Astrocyte of the hippocampus (primary cell): ENCODE data around the gene TCP11.

Experiments used
- DNase-seq: peaks from one replicate; pipeline ENCODE4 v3.0.0; 2011; ENCODE audit warnings: low read depth, low spot score

The TCP11 gene

DNA sequence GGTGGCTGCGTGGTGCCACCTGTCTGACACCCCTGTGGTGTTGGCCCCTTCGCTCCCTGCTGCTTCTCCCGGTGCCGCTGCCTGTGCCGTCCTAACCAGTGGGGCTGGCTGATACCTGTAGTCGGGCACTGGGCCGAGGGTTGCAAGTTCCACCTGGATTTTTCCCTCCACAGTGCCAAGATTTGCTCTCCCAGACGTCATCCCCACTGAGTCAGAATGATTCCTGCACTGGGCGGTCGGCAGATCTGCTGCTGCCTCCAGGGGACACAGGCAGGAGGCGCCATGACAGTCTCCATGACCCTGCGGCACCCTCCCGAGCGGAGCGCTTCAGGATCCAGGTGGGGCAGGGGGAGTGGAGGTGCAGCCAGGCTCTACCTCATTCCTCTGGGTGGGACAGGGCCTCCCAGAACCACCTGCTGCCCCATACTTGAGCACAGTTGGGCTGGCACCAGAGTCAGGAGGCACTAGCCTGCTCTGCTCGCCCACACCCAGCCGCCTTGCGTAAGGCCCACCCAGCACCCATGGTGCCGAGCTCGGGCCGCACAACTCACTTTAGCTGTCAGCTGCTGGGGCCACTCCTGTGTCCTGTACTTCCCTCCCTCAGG is 60.2 kb downstream of the TCP11 start:
- no peak for DNase-seq

DNA sequence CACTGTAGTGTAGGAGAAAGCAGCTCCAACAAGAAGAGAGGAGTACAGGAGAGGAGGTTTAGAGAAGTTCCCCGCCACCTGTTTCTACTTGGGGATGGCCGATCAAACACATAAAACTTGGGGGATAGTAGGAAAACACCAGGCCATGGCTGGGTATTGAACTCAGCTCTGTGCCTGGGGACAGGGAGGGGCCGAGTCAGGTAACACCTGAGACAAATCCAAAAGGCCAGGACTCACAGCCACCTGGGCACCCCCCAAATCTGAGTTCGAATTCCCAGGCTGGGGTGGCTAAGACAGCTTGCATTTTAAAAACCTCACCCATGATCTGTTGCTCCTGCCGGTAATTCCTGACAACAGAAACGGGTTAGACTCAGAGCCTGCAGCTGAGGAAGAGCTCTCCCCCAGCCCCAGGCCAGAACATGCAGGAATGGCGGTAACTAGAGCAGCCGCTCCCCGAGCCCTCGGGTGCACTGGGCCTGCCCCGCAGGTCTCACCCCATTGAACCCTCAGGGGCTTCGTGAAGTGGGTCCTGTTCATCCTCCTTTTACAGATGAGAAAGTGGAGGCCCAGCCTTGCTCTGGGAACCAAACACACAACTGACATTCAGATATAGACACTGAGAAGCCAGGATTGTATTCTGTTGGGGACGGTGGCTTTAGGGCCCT is 61.0 kb downstream of the TCP11 start:
- no peak for DNase-seq

DNA sequence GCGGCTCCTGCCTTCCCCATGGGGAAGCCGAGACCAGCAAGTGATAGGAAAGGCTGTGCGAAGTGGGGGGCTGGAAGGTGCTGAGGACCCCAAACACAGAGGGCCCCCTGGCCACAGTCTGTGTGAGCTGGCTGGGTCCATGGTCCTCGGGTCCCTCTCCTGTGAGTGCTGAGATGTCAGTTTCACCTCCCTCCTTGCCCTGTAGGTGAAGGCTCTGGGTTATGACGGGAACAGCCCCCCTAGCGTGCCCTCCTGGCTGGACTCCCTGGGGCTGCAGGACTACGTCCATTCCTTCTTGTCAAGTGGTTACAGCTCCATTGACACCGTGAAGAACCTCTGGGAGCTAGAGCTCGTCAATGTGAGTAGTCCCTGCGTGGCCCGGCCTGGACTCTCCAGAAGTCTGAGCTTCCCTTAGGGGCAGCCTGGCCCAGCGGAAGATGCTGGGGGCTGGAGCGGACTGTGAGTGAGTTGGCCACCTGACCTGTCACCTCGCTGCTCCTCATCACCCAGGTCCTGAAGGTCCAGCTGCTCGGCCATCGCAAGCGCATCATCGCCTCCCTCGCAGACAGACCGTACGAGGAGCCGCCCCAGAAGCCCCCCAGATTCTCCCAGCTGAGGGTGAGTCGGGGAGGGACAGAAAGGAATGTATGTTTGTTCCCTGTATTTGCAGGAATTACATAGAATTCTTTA is 61.7 kb downstream of the TCP11 start:
- DNase-seq, result no peak

GRCh38 chr6:35078896-35079295 is 62.2 kb downstream of the TCP11 start:
- no peak for DNase-seq

GRCh38 chr6:35078226-35078850 is 62.8 kb downstream of the TCP11 start:
- DNase-seq, result no peak

- no peak for DNase-seq
Measured at GRCh38 chr6:35077713-35078105, 63.4 kb downstream of the TCP11 start.

DNA sequence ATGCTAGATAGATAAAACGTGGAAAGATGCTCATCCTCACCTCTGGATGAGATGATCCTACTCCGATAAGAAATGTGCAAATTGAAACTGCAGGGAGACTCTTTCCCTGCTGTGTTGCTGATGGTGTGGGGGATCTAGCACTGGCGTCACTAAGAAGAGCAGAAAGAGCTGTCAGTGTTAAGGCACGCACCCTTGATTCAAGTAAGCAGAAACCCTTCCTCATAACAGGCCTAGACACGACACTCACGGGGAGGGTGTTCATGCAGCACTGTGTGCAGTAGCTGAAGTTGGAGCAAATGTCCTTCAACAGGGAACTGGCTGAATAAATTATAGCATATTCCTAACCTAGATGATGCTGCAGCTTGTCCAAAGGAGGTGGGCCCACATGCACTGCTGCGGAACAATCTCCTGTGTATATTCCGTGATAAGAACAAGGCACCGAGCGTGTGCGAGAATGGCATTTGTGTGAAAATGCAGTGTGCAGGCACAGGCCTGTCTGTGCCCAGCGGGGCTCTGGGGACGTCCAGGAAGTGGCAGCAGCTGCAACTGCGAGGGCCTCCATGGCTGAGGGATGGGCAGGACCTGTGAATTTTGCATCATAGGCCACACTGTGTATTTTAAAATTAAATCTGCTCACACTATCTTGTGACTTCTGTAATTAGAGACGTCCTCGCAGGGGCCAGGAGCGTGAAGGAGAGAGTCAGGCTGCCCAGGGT is 64.0 kb downstream of the TCP11 start:
- no peak for DNase-seq

DNA sequence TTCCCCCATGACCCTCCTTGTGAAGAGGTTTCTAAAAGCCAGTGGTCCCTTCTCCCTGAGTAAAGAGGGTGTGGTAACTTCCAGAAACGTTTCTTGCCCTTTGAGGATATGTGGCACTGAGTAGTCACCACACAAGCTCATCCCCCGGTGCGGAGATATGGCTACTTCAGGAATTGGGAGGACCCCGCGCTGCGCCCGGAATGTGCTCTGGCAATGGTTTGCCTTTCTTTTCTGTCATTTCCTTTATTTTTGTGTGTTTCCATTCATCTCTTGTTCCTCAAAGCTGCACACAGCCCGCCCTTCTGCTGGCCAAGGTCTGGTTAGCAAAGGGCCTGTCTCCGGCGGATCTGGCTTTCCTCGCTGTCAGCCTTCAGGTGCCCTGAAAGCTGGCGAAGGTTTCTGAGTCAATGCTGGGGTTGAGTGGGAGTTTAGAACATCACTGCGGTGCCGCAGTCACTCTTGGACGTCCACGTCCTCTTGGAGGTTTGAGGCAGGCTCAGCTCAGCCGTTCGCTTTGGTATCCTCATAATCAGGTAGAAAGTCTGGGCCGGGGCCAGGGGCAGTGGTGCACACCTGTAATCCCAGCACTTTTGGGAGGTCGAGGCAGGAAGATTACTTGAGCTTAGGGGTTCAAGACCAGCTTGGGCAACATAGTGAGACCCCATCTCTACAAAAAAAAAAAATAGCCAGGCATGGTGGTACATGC is 67.2 kb downstream of the TCP11 start:
- no peak for DNase-seq

DNA sequence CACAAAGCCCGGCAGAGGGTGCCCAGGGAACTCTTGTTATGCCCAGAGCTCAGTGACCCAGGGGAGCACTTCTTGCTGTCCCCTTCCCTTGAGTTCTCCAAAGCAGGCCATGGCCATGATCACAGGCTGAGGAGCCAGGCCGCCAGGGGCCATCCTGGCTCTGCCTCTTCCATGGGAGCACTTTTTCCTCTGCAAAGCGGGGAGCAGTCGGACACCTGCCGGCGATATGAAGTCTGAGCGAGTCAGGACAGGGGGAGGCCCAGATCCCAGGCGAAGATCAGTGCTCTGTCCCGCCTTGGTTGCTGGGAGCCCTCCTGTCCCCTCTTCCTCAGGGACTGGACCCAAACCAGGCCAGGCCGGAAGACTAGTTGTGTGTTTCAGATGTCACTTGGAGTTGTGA is 67.9 kb downstream of the TCP11 start:
- no peak for DNase-seq

DNA sequence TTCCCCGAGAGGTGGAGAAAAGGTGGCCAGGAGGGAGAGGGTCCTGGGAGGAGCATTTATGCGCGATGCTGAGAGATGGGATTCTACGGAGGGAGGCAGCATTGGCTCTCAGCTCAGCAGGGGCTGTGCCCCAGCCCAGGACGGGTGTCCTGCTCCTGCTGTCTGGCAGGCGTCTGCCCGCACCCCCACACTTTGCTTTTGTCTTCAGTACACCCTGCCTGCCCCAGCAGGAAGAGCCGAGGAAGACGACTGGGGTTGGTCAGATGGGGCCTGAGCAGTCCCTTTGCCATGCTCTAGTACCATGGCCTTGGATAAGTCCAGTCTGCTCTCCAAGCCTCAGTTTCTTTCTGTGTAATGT is 68.5 kb downstream of the TCP11 start:
- DNase-seq, result no peak

GRCh38 chr6:35072051-35072697 is 69.0 kb downstream of the TCP11 start:
- DNase-seq, result no peak

- DNase-seq, result no peak
Measured at GRCh38 chr6:35071347-35071994, 69.7 kb downstream of the TCP11 start.

DNA sequence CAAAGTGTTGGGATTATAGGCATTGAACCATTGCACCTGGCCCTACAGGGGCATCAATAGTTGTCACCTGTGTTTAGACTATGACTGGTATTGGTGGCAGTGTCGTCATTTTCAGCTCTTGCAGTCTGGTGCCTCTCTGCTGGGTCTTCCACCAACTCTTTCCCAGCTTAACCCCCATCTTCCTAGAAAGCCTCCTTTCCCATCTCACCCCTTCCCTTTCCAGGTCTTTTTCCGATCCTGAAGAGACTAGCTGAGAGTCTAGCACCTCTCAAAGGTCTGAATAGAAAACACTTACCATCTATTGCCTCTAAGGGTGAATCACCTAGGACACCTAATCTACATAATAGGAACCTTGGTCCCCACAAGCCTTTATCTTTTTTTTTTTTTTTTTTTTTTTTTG is 71.0 kb downstream of the TCP11 start:
- DNase-seq, result no peak

- DNase-seq, result no peak
Measured at GRCh38 chr6:35069262-35069661, 71.9 kb downstream of the TCP11 start.

GRCh38 chr6:35068644-35069043 is 72.5 kb downstream of the TCP11 start:
- DNase-seq, result no peak

- no peak for DNase-seq
Measured at GRCh38 chr6:35068206-35068605, 72.9 kb downstream of the TCP11 start.
